Measurements from ENCODE around the gene MPRIP.

Gene MPRIP

DNA sequence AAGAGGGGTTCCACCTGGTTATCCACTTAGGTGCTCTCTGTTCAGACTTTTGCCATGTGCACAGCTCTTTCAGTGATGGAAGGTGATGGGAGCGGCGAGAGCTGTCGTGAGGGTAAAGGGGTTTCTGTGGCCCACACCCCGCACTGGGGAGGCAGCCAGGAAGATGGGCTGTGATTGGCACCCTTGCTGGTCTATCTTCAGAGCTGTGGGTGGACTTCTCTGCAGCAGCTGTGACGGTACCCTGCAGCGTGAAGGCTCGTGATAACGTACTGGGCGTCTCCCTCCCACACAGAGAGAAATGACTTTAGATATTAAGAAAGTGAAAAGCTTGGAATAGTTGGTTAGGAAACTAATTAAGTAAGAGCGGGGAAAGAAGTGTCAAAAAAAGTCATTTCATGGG lies 45.8 kb downstream of the MPRIP start:
- no peak for DNase-seq (ENCODE audit: low read depth)

DNA sequence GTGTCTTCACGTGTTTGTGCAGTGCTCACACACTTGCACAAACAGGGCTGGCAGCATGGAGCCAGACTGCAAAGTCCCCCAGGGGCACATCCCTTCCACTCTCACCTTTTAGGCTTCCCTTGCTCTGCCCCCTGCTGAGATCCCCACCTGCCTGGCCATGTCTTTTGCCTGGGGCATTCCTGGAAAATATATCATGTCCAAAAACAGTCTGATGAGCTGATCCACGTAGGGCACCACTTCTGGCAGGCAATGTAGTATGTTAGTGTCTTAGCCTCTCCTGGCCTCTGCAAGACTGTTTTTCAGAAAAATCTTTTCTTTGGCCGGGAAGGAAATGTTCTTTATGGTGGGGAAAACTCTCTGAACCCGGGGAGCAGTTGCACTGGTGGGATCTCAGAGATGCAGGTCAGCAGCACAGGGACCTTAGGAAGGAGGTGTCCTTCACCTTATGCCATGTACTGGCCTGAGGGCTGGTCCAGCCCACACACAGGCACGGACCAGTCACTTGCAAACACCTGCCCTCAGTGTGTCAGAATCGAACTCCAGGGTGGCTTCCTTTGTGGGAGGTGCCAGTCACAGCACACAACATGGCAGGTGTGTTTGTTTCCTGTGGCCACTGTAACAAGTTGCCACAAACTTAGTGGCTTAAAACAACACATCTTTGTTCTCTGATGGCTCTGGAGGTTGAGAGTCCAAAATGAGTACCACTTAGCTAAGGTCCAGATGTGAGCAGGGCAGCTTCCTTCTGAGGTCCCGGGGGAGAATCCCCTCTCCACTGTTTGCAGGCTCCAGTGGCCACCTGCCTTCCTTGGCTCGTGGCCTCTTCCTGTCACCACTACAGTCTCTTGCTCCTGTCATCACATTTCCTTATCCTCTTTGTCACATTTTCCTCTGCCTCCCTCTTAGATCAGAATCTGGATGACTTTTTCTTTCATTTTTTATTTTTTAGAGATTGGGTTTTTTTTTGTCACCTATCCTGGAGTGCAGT lies 46.6 kb downstream of the MPRIP start:
- DNase-seq (ENCODE audit: low read depth): no peak

DNA sequence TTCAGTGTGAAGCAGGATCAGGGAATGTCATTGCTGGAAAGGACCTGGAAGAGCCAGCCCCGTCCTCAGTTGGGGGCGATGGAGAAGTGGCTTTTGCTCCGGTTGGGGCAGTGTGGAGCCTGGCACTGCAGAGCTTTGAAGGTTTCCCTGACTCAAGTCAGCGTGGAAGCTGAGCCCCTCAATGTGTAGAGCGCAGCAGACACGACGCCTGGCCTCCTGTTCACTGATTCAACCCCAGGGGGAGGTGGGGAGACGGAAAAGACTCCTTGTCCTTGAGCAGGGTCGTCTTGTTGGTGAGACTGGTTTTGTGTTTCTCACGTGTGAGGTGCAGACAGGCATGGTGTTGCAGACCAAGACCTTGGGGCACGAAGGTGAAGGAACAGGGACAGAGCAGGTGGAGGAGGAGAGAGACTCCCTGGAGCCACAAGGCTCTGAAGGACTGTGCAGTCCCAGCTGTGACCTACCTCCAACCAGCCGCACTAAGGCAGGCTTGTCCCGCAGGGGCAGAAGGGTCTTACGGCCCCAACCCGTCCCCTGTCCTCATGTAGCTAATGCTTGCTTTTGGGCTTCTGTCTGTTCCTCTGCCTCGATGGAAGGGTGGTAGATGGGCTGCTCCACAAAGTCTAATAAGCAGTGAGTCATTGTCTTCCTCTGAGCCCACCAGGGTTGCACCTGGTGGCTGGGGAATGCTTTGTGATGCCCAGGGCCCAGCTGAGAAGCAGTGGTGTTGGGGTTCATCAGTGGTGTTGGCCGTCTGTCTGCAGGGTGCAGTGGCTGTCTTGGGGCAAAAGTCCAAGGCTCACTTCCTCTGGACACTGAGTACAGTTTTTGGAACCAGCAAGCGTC lies 47.8 kb downstream of the MPRIP start:
- DNase-seq (ENCODE audit: low read depth): no peak

DNA sequence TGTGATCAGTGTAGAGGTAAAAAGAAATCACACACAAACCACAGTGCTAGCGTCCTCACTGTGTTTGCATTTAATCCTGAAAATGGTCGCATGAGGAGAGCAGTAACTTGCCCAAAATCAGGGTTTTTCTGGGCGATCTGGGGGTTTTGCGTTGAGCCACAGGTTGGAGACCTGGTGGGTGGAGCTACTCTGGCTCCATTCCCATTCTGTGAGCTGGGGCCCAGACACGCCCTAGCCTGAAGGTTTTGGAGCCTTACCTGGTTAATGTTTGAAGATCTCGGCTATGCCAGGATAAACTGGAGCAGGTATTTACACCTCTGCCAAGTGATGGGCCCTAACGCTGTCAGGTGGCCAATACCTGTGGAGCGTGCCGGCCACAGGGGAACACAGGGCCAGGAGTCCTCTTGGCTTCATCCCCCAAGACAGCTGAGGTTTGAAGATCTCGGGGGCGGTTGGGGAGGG lies 48.4 kb downstream of the MPRIP start:
- DNase-seq (ENCODE audit: low read depth): no peak

DNA sequence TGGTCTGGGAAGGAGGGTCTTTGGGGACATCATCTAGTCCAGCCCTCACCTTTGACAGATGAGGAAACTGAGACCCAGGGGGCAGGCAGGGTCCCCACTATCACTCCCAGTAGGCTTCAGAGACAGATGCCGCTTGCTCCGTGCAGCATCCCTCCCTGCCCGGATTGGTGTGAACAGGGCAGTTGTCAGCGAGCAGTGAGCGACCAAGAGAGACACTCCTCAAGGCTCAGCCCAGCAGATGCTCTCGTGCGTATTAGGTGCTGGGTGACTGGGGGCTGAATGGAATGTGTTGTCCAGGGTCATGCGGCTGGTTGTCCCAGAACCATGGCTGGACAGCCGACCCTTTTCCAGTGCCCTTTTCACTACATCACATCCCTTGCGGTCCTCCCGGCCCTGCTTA lies 49.0 kb downstream of the MPRIP start:
- DNase-seq (ENCODE audit: low read depth): no peak

DNA sequence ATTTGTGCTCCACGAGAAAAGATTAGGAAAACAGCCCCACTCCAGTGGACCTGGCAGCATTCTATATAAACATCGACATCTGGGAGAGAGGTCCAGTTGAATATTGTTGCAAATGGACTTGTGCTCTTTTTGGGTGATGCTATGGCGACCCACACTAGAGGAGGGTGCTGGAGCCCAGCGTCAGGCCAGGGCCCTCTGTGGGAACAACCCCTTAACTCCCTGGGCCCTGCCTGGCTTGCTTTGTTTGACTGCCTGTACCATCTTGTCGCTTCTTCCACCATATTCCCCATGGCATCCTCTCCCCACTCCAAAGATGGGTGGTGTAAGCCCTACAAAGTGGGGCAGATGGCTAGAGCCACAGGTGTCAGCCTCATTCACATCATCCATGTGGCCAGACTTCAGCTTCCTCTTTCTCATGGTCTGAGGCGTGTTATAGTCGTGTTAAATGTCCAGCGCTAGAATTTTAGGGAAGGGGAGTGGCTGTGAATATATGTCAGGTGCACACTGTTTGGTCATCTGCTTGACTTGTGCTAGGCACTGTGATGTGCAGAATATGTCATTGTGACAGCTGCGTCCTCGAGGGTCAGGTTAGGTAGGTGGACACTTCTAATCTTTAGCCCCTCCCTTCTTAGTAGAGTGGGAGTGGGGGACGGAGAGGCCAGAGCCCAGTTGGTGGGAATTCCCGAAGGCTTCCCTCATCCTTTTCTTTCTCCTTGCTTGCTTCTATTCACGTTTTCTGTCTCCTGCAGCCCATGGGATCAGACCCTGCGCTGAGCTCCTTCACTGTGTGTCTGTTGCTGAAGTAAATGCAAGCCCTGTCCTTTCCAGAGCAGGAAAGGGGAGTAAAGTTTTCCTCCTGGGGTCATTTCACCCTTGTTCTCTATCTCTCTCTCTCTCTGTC lies 49.8 kb downstream of the MPRIP start:
- no peak for DNase-seq (ENCODE audit: low read depth)

DNA sequence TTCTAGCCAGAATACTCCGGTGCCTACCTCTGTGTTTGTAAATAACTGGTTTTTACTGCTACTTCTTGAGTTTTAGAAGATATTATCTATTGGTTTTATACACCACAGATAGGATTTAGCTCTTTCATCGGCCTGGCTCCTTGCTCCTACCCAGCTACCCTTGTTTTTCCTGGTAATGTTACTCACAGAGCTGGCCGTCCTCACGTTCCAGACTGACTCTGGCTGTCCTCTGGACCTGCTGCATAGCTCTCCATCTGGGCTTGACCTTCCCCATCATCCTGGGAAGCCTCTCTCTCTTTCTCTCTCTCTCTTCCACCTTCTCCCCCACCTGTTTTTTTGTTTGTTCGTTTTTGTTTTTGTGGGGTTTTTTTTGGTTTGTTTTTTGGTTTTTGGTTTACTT lies 51.5 kb downstream of the MPRIP start:
- no peak for DNase-seq (ENCODE audit: low read depth)

GRCh38 chr17:17096438-17097178 lies 54.4 kb downstream of the MPRIP start:
- peak; percentile 72 for DNase-seq (ENCODE audit: low read depth)

DNA sequence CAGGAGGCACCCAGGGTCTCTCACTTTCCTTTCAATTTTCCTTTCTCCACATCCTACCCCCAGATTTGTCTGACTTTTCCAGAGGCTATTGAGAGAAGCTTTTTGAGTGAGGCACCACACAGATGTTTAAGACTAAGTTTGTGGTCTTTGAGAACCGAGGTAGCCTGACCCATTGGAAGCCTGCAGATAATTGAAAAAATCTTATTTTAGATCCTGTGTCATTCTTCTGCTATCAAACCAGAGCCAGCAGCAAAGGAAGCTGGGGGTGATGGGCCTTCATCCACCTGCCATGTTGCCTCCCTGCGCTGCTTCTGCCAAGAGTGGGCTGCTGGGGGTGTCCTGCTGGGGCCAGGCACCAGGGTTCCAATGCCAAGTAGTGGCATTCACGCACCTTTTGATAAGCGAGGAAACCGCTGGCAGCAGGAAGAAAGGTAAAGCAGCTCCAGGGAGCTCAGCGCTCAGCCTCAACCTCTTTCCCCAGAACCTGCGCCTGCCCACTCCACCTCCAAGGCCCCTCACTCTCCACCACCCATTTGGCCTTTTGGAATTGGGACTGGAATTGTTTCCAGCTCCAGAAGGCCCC lies 55.6 kb downstream of the MPRIP start:
- DNase-seq (ENCODE audit: low read depth): no peak

DNA sequence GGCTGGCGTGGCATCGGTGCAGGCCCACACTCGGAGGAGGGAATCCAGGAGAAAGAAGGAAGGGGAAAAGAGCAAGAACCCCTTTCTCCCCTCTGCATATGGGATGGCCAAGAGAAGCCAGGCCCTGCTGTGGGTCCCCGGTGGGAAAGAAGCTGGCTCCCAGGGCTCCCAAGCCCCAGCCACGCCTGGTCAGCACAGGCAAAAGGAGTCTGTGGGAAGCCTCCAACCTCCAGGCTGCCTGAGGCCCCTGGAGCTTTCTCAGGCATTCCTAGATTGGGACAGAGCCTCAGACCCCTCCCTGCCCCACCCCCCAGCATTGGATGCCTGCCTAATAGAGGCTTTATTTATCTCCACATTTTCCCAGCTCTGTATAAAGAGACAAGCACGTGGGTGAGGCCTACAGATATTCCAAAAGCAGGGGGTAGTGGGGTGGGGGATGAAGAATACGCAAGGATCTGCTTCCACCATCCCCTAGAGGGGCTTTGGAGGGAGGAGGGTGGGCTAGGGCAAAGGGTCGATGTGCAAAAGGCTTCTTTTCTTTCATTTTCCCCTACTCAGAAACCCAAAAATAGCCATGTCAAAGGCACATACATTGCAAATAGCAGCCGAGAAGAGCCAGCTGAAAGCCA lies 56.4 kb downstream of the MPRIP start:
- peak; percentile 61 for DNase-seq (ENCODE audit: low read depth)

- no peak for DNase-seq (ENCODE audit: low read depth)
These were observed 59.9 kb downstream of the MPRIP start for GRCh38 chr17:17102176-17102575.

DNA sequence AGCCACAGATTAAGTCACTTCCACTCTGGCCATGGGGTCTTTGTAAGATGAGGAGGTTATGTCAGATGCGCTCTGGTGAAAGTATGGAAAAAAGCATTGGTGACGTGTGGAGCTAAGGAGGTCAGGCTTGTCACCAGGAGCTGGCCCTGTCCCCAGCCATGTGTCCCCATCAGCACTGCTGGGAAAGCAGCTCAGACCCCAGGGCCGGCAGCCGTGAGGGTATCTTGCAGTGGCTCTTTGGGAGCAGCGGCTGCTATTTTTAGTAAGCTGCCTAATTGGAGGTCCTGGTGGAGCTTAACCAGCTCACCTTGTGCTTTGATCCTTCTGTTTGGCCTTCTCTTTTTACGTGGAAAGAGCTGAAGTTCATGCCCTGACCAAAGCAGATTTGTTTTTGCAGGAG lies 60.9 kb downstream of the MPRIP start:
- no peak for DNase-seq (ENCODE audit: low read depth)

DNA sequence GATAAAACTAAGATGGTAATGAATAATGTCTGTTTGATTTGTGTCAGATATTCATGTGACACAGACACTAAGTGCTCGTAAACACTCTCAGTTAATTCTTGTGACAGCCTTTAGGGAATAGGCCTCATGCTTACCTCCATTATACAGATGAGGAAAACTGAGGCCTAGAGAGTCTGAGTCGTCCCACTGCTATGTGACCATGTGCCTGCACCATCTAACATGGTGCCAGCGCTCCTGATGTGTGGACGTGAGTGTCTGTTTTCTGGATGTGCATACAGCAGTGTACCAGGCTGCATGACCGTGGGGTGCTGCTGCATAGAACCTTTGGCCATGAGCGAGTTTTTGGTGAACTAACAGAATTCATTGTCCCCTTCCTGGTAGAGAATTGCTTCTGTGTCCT lies 61.8 kb downstream of the MPRIP start:
- no peak for DNase-seq (ENCODE audit: low read depth)

GRCh38 chr17:17104494-17104893 lies 62.2 kb downstream of the MPRIP start:
- no peak for DNase-seq (ENCODE audit: low read depth)

- DNase-seq (ENCODE audit: low read depth): no peak
These were observed 63.7 kb downstream of the MPRIP start for GRCh38 chr17:17105976-17106375.

DNA sequence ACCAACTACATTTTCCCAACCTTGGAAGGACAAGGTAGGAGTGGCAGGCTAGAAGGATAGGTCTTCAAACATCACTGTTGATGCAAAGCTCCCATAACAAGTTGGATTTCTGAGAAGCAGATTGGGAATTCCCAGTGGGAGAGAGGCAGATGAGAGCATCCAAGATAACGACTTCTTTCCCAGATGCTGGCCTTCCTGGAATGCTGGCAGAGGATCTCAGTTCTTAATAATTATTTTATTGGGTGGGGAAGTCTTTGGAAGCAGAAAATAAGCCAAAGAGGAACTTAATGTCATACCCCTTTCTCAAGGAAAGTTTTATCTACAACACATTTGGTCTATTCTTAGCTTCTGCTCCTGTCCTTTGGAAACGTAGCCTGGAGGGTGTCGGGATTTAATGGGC lies 64.5 kb downstream of the MPRIP start:
- no peak for DNase-seq (ENCODE audit: low read depth)

GRCh38 chr17:17107281-17107680 lies 65.0 kb downstream of the MPRIP start:
- DNase-seq (ENCODE audit: low read depth): no peak

DNA sequence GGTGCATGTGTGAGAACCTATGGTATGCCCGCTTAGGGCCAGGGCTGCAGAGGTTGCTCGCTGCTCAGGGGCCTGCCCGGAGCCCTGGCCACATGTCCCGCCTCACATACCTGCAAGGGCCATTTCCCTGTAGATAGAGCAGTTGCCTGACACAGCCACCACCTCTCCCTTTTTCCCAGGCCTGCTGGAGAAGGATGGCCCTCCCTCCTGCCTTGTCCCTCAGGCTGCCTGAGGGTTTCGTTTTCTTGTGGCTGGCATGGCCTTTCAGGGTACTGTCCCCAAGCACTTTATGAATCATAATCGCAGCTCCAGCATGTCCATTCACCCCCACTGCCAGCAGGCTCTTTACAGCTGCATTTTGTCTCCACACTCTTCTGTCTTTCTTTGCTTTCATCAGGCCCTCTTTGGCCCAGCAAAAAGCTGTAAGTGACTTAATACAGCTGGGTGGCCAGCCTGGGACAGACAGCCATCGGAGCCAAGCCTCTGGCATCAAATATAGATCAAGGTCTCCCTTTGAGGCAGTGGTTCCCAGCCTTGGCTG lies 65.7 kb downstream of the MPRIP start:
- DNase-seq (ENCODE audit: low read depth): no peak

GRCh38 chr17:17108451-17109049 lies 66.3 kb downstream of the MPRIP start:
- DNase-seq (ENCODE audit: low read depth): no peak

GRCh38 chr17:17109256-17109655 lies 67.0 kb downstream of the MPRIP start:
- no peak for DNase-seq (ENCODE audit: low read depth)
